AG09309 (cell line): ENCODE measurements around the gene MYH6.

Experiments
- DNase-seq: peaks from one replicate; pipeline ENCODE4 v3.0.0-alpha.2; 2010; ENCODE audit warnings: low read depth
- H3K4me3 ChIP-seq: 2 replicates; pipeline ENCODE4 v1.5.1; 2011; ENCODE audit warnings: mild to moderate bottlenecking, low read depth, low read length, moderate library complexity; ENCODE audit not compliant: control insufficient read depth
- TF ChIP-seq, protein P1 (sequence below): IDR thresholded peaks from 2 replicates; pipeline ENCODE4 v1.5.1; 2011; ENCODE audit warnings: mild to moderate bottlenecking, low read depth, low read length, inconsistent platforms; ENCODE audit not compliant: insufficient read depth, control insufficient read depth; ENCODE audit errors: missing control alignments

Gene MYH6

DNA sequence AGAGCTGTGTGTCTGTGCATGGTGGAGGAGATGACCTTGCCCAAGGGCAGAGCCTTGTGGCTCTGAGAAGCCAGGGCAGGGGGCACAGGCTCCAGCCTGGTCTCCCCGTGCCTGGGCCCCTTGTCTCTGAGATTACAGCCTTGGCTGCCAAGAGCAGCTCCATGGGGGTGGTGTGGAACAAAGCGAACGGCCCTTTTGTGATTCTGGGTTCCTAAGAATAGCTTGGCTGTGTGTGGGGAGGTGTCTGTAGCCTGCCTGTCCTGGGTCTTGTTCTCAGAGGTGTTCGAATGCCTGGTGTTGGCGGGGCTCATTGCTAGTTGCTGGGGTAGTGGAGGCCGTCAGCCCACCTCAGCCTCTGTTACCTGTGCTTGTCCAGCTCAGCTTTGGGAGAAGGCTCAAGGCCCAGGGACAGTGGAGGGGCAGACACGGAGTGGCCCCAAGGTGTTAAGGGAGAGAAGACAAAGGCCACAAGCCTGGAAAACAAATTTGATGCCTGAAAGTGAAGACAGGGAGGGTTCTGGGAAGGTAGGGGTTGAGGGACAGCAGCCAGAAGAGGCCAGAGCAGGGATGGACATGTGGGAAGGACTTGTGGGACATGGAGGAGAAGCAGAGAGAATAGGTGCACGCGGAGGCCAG lies 34.8 kb upstream of the MYH6 start:
- TF ChIP-seq, protein P1, sequence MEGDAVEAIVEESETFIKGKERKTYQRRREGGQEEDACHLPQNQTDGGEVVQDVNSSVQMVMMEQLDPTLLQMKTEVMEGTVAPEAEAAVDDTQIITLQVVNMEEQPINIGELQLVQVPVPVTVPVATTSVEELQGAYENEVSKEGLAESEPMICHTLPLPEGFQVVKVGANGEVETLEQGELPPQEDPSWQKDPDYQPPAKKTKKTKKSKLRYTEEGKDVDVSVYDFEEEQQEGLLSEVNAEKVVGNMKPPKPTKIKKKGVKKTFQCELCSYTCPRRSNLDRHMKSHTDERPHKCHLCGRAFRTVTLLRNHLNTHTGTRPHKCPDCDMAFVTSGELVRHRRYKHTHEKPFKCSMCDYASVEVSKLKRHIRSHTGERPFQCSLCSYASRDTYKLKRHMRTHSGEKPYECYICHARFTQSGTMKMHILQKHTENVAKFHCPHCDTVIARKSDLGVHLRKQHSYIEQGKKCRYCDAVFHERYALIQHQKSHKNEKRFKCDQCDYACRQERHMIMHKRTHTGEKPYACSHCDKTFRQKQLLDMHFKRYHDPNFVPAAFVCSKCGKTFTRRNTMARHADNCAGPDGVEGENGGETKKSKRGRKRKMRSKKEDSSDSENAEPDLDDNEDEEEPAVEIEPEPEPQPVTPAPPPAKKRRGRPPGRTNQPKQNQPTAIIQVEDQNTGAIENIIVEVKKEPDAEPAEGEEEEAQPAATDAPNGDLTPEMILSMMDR = no peak
- no peak for DNase-seq
- no peak overlapping the region for H3K4me3 ChIP-seq

DNA sequence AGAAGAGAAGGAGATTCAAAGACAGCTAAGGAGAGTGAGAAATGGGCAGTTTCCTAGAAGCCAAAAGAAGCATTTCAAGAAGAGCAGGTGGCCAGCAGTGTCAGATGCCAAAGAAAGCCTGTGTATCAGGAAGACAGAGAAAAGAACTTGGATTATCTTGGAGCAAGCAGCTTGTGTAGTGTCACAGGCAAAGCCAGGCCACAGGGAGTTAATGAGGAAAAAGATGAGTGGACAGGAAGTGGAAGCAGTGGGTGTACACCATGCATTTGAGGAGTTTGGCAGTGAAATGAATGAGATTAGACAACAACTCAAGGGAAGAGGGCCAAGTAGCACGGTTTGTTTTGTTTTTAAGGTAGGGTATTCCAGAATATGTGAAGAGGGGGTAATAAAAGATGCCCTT lies 33.0 kb upstream of the MYH6 start:
- no peak overlapping the region for H3K4me3 ChIP-seq
- TF ChIP-seq, protein P1 = no peak
- no peak for DNase-seq

DNA sequence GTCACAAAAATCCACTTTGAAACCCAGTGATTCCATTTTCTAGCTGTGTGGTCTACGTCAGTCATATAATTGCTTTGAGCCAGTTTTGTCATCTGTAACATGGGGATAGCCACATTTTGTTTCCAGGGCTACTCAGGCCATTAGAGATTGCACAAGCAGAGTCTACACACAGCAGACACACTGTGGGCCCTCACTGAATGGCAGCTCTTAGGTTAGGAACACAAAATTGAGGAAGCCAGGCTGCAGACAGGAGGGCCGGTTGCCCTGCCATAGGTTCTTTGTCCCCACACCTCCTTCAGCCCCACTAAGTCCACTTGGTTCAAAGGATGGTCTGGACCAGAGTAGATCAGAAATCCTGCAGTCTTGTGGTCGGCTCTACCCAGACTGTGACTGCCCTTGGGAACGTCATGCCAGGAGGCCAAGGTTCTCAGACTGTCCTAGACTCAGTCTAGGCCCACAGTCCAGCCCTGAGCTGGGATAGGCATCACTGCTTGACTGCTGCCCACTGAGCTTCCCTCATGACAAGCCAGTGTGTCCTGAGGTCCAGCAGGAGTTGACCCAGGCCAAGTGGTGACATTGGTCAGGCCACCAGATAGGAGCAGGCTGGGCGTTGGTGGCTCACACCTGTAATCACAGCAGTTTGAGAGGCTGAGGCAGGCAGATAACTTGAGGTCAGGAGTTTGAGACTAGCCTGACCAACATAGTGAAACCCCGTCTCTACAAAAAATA lies 31.2 kb upstream of the MYH6 start:
- DNase-seq = no peak
- TF ChIP-seq, protein P1 = no peak
- no peak overlapping the region for H3K4me3 ChIP-seq

DNA sequence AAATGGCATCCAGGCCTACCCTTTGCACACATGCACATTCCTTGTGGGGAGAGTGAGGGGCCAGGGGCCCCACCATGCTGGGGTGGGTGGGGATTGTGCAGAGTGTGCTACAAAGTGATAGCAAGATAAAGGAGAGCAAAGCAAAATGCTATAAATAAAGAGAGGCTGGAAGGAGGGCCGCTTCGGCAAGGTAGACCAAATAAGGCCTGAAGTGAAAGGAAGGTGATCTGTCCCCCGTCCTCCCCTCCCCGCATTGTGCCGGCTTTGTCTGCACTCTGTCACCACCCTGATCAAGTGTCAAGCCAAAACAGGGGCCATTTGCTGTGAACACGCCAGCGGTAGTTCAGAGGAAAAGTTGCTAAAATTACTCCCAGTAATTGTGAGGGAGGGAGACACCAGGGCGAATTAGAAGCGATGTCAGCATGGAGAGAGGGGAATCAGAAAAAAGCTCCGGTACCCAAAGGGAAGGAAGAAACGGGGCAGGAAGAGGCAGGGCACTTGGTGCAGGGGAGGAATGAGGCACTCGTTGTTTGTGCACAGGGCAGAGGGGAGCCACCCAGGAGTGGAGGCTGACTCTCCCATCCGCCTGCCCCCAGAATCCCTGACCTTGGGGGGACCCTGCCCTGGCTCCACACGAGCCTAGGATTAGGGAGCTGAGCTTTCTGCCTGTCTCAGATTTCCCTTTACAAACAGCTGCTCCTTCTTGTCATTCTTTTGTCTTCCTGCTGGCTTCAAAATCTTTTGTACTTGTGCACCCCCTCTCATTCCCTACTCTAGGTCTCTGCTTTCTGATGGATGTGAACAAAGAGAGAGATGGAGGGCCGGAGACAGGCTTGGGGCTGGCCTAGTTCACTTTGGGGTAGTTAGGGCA lies 30.3 kb upstream of the MYH6 start:
- H3K4me3 ChIP-seq = no peak overlapping the region
- DNase-seq = no peak

DNA sequence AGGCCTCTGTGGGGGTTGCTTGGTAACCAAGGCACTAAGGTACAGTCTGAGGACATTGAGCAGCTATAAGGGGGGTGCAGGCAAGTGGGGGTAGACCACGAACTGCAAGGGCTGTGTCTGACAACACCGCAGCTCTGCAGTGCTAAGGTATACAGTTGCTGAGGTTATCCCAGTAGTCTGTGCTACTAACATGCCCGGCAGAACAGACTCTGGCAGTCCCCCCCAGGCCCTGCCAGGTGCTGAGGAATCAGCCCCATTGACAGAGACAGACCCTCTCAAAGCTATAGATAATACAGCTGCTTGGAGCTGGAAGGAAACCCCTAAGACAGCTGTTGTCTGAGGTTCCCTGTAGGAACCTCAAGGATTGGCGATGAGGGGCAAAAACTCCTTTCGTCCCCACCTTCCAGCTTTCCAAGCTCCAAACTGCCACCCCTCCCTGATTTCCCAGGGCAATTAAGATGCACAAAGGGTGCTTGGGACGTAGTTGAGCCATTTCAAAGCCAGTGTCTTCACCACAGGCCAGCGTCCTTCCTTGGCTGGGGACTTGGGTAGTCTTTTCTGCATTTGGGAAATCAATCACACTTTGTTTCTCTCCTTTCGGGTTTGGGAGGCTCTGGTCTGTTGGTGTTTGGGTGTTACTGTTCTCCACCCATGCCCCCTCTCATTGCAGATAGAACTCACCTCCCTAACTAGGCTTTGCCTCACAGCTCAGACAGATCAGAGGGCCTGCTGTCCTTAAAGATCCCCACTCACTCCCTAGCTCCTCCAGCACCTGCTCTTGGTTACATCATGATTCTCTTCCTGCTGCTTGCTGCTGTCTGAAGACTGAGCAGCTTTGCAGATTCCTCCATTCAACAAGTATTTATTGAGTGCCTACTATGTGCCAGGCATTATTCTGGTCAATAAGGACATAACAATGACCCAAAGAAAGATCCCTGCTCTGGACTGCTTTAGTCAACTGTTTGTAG lies 29.3 kb upstream of the MYH6 start:
- TF ChIP-seq, protein P1 = no peak
- no peak for DNase-seq
- no peak overlapping the region for H3K4me3 ChIP-seq

More for the DNA sequence above, 30.3 kb upstream of the MYH6 start:
- TF ChIP-seq, protein P1 = no peak
